Glomerular visceral epithelial cell (primary cell): ENCODE data around the gene ARG2.

Experiments used
- DNase-seq: peaks from one replicate; pipeline ENCODE4 v3.0.0-alpha.2; 2016; ENCODE audit errors: extremely low spot score

ARG2 gene

DNA sequence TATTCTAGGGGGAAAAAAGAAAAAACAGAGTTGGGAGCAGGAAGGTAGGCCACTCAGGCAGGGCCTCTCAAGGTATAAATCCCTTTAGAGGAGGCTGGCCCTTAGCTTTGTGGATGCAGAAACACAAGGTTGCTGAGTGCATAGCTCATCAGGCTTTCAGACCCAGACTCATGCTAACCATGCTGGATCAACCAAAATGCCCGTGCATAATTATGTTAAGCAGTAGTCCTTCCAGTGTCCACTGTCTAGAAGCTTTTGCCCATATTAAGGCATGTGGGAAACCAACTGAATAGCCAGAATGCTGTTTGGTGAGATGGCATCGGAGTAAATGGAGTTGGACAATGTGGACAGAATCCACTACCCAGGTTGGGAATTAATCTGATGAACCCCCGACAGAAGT, 18.9 kb downstream of the ARG2 start:
- DNase-seq: no peak

DNA sequence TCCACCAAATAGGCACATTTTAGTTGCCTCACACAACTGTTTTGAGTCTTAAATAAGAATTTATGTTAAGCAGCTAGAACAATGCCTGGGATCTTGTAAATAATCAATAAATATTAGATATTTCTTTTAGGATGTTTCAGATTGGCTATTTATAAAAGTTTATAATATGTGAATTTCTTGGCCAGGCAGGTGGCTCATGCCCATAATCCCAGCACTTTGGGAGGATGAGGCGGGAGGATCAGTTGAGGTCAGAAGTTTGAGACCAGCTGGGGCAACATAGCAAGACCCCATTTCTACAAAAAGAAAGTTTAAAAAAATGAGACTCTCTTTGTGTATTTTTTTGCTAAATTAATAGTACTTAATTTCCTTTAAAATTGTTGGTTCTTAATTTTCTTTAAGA, 21.8 kb downstream of the ARG2 start:
- DNase-seq: no peak

DNA sequence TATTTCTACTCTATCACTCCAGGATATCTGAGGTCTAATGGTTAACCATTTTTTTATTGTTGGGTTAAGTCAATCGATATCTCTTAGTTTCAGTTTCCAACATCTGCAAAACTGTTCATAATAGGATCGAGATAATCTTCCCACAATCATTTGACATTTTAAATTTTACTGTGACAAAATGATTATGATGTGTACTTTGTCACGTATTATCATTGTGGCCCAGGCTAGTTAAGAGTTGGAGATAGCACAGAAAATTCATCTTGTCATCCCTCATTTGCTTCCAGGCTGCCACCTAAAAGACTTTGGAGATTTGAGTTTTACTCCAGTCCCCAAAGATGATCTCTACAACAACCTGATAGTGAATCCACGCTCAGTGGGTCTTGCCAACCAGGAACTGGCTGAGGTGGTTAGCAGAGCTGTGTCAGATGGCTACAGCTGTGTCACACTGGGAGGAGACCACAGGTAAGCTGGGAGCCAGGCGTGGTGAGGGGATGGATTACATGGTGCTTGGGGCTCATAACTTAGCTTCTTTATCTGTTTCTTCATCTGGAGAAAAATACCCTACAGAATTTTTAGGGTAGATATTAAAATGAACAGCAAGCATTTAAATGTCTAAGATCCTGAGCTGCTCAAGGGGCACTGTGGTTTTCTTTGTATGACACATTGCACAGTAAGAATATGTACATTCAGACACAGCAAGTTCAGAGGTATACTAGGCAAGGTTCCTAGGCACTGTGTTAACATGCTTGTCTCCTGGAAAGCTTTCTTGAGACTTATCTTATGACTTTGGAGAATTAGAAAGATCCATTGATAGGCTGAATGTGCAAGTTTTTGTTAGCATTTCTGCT, 22.4 kb downstream of the ARG2 start:
- no peak for DNase-seq

DNA sequence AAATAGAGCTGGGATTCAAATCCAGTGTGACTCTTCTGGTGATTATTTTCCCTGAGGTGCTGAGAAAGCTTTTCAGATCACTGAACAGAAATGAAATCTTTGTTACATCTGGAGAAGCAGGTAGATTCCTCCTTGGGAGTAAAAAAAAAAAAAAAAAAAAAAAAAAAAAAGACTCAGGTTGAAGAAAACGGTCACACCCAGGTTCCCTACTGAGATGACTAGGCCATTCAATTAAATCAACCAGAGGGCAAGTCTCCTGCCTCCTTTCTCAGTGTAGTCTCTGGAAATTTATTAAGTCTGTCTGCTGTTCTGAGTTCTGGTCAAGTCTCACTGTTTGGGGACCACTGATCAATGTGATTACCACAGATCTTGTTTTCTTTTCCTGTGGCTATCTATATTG, 24.0 kb downstream of the ARG2 start:
- DNase-seq: no peak

DNA sequence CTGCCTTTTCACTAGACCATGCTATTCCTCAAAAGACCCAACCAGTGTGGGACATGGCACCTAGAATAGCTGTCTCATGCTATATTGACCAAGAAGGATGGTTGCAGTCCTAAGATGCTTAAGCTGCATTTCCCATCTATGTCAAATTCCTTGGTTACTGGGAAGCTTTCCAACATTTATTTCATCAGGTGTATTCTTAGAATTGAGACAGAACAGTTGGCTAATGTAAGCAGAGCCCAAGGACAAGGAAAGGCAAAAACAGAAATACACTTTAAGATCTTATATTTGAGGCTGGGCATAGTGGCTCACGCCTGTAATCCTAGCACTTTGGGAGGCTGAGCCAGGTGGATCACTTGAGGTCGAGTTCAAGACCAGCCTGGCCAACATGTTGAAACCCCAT, 24.7 kb downstream of the ARG2 start:
- DNase-seq: no peak

DNA sequence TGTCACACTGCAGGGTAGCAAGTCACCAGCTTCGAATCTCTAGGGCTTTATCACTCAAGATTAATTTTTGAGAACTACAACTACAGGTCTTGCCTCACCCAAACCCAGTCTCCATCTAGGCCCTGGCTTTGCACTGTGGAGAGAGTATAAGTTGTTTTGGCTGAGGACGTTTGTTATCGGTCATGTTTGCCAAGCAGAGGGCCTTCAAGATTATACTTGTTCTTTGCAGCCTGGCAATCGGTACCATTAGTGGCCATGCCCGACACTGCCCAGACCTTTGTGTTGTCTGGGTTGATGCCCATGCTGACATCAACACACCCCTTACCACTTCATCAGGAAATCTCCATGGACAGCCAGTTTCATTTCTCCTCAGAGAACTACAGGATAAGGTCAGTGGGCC, 25.7 kb downstream of the ARG2 start:
- DNase-seq: no peak

DNA sequence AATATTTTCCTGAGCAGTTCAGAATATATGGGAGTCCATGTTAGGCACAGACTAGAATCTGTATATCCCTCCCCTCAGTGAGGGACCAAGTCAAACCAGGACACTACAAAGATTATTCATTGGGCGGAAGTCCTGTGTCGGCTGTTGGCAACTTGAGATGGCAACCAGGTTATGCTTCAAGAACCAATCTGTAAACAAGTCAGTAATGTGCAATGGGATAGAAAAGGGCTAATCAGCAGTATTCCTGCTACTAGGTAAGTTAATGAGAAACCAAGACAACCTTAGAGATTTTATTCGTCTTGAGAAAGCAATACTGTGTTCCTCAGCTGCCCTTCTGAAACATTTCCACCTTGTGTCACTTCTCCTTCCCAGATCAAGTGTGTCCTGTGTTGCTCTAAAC, 26.4 kb downstream of the ARG2 start:
- DNase-seq: no peak

DNA sequence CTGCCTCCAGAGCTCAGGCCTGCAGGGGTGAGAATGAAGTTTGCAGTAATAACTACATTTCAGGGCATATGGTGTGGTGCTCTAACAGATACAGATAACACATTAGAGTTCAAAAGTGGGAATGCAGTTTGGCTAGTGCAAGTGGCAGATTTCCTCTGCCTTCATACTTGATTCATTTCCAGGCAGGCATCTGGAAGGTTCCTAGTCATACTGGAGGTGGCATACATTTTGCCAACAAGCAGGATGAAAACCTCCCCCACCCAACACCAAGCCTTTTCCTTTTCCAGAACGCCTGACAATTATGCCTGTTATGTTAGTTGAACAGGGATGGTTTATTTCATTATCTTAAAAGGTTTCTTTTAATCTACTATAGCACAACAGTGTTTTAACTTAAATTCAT, 30.4 kb downstream of the ARG2 start:
- no peak for DNase-seq

DNA sequence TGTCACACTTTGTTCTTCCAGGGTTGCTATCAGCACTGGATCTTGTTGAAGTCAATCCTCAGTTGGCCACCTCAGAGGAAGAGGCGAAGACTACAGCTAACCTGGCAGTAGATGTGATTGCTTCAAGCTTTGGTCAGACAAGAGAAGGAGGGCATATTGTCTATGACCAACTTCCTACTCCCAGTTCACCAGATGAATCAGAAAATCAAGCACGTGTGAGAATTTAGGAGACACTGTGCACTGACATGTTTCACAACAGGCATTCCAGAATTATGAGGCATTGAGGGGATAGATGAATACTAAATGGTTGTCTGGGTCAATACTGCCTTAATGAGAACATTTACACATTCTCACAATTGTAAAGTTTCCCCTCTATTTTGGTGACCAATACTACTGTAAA, 31.0 kb downstream of the ARG2 start:
- no peak for DNase-seq

DNA sequence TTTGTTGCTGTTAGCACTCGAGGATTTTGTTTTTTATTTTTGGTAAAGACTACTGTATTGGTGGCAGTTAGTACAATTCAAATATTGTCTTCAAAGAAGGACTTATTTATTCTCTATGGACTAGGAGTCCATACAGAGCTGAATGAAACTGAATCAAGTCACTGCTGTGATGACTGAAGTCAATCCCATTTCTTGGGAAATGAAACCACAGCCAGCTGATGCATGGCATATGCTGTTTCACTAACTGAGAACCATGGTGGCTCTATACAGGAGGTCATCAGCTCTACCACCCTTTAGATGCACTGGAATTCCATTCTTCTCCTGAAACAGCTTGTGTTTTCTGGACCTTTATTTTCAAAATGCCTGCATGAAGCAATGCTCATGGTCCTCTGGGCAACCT, 32.5 kb downstream of the ARG2 start:
- no peak for DNase-seq

DNA sequence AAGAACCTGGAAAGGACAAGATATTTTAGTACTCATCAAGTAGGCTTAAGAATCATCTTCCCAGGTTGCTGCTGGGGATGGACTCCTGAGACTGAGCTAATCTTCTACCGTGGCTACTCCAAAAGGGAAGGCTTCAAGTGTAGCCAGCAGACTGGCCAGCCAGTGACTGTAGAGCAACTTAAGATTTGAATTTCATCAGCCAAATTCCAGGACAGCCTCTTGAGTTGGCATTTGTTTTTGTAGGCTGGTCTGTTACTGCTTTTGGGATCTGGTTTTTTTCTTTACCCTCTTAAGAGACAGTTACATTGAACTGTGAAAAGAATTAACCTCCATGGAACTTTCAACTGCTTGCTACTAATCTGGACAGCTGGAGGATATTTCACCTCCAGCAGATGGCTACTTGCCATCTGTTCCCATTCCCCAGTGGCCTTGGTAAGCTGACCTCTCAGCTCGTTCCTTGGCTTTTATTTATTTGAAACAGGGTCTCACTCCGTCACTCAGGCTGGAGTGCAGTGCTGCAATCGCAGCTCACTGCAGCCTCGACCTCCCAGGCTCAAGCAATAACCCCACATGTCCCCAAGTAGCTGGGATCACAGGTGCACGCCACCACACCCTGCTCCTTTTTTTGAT, 34.0 kb downstream of the ARG2 start:
- DNase-seq: no peak

DNA sequence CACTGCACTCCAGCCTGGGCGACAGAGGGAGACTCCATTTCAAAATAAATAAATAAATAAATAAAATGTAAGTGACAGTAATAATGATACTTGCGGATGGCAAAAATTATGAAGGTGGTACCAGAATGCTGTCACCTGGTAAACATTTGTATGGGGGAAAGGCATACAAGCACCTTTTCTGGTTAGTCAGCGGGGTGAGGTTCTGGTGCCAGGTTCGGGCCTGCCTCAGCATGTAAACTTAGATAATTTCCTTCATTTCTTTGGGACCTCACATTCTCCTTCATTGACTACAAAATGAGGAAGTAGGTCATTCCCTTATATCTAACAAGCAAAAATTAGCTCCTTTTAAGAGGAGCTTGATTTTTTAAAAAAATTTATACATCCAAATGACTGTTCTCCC, 43.9 kb downstream of the ARG2 start:
- no peak for DNase-seq

DNA sequence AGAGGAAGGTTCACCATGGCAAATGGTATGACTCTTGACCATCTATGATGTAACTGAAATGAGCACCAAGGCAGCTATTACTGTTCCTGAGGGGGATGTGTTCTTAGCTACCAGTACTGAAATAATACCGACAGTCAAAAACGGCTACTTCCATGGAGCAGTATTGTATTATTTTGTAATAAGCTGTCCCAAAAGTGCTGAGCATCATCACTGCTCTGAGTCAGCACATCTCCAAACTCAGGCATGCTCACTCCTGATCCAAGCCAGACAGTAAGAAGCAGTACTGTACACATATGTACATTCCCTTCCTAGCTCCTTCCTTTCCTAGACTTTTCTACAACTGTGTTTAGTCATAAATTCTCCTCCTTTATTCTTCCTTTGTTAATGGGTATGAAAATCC, 46.1 kb downstream of the ARG2 start:
- DNase-seq: no peak

DNA sequence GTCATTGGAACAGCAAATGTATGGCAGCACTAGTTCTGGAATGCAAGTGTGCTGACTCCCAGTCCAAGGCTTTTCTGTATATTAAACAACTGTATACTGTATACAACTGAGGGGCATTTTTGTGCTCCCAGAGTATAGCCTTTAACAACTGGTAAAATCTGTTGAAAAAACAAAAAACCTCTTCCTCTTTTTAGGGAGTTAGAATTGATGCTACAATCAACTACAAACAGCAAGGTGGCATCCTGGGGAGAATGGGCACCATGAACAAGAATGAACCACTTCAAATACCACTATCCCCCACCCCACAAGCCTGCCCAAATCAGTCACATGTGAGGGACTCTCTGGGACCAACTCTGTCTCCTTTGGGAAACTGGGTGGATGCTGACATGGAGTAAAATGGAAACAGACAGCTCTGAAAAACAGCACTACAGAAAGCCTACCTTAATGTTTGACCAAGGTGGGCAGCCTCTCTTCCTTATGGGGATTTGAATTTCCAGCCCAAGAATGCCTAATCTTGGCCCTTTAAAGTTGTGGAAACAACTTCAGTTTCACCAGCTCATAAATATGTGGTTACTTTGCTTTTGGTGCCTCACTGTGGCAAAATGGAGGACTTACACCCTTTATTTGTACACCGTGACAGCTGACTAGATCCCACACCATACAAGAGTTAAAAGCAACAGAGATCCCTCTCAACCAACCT, 47.2 kb downstream of the ARG2 start:
- DNase-seq: peak; percentile 61

DNA sequence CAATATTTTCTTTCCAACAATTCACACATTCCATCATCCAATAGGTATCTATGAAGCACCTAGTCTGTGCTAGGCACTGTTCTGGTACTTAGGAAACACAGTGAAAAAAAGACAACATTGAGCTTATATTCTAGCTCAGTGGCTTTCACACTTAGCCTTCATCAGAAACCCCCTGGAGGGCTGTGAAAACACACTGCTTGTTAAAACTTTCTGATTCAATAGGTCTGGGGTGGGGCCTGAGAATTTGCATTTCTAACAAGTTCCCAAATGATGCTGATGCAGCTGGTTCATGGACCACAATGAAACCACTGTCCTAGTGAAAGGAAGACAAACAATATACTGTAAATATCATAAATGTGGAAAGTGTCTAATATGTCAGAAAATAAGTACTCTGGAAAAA, 48.8 kb downstream of the ARG2 start:
- no peak for DNase-seq

DNA sequence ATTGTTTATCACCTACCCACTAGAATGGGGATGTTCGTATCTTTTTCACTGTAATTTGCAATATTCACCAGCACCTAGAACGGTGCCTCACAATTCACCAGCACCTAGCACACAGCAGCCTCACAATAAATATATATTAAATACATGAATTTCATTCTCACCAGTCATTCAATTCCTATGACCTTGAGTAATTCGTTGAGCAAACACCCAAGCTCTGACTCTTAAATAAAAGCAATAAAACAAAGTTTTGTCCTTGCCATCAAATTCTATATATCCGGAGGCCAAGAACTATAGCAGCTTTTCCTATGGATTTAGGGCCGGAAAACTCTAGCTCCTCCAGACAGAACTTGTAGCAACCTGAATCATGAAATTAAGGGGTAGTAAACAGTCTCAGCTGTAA, 53.7 kb downstream of the ARG2 start:
- DNase-seq: no peak

DNA sequence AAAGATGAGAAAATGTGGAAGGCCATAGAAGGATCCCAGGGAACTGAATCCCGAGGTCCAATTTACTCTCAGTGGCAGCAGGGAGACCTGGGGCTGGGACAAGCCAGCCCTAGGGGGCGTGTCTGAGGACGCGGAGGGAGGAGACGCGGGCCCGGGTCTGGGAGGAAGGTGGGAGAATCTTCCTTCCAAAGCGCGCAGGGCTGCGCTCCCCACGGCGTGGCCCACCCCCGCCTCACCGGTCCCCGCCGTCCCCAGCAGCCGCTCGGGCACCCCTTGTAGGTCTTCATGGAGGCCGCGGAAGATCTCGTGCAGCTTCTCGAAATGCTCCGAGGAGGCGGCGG, 54.4 kb downstream of the ARG2 start:
- DNase-seq: peak; percentile 71

DNA sequence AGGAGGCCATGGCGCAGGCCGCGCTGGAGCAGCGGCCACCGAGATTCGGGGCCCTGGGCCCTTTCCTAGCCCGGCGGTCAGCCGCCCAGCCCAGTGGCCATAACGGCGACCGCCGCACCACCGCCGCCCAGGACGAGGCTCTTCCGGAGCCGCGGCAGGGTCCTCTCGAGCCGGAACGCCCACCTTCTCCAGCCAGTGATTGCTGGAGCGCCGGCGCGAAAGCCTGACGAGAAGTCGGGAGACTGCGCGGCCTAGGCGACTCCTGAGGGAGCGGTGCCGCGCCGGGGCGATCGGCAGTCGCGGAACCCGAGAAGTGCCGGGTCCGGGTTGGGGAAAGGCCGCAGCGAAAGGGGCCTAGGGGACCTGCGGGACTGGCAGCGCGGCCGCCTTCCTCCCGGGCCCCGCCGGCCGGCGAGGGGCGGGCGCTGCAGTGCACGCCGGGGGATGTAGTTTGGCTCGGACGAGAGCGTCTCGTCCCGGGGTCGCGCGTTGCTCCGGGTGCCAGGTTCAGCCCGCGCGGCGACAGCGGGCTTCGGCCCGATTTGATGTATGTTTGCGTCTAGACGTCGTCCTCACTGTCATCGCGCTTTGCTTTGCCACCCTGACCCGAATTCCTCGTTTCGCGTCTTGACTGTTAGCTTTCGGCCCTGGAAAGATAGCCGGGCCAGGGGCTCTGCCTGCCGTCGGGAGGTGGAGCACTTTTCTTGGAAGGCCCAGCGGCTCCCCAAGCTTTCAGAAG, 54.9 kb downstream of the ARG2 start, which contains the start of gene VTI1B:
Gene VTI1B, minus strand, starts transcription at position 153 of the 739 bp plus-strand sequence. Its CDS starts 143 bp downstream, at position 10.
- peak; percentile 75 for DNase-seq

DNA sequence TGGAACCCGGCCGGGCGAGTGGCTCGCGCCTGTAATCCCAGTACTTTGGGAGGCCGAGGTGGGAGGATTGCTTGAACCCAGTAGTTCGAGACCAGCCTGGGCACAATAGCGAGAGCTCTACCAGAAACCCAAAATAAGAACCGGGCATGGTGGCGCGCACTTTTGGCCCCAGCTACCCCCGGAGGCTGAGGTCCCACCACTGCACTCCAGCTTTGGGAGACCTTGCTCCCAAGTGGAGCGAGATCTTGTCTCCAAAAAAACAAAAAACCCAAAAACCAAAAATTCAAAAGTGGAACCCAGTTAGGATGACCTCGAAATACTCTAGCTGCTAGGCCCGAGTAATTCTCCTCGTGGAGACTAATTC, 55.5 kb downstream of the ARG2 start:
- no peak for DNase-seq

DNA sequence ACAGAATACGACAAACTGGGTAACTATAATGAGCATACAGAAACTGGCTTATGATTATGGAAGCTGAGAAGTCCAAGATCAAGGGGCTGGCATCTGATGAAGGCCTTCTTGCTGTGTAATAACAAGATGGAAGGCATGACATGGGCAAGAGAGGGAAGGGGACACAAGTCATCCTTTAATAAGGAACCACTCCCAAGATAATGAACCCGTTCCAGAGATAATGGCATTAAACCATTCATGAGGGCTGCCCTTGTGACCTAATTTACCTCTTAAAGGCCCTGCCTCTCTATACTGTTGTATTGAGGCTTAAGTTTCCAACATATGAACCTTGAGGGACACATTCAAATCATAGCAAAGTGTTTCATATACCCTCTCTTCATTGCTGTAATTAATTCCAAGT, 59.3 kb downstream of the ARG2 start:
- DNase-seq: no peak

DNA sequence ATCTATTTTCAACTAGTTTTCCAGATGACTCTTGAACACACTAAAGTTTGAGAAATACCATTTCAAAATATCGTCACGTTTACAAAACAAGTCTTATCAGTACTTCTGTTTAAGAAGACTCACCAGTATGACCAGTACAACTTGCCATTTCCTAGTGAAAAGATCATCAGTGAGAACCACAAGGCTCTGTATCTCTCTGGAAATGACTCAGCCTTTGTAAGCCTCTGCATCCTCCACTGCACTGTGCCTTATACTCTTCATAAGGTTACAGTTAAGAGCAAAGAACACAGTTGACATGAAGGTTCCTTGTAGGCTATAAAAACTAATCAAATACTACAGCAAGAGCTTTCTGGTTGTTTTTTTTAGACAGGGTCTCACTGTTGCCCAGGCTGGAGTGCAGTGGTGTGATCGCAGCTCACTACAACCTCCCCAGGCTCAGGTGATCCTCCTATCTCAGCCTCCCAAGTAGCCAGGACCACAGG, 60.4 kb downstream of the ARG2 start:
- DNase-seq: peak; percentile 63

DNA sequence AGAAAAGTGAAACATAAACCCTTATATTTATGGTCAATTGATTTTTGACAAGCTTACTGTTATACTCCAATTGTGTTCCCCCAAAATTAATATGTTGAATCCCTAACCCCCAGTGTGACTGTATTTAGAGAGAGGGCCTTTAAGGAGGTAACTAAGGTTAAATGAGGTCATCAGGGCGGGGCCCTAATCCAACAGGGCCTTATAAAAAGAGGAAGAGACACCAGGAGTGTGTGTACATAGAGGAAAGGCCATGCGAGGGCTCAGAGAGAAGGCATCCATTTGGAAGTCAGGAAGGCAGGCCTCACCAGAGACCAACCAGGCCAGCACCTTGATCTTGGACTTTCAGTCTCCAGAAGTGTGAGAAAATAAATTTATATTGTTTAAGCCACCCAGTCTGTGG, 61.2 kb downstream of the ARG2 start:
- DNase-seq: no peak
